Esophagus squamous epithelium (tissue), 5 donors: ENCODE data around the gene C2CD4C. TPM values are rescaled to one million over a fixed set of nuclear protein-coding genes. Genes with fewer than 3 reads are reported as not detected.

Source experiments
- DNase-seq: peaks from one replicate; lab custom pipeline; 2025; lab: John Stamatoyannopoulos, UW
- H3K27ac ChIP-seq, 4 donors: fragments of 200-600 bp; sonication (generic); one replicate each; pipeline ENCODE4 v1.5.1; 2016 to 2019; ENCODE audit warnings: mild to moderate bottlenecking in 1 of 4
- H3K27me3 ChIP-seq, 4 donors: fragments of 200-600 bp; sonication (generic); 1 replicate in 3 of 4; 2 replicates in 1 of 4; pipeline versions ENCODE4 v1.5.1 to v1.6.0; 2017 to 2021; ENCODE audit warnings: antibody characterized with exemption in 1 of 4
- H3K36me3 ChIP-seq, 3 donors: fragments of 200-600 bp; sonication (generic); one replicate each; pipeline ENCODE4 v1.5.1; 2016 to 2019
- H3K4me1 ChIP-seq, 3 donors: fragments of 200-600 bp; sonication (generic); one replicate each; pipeline ENCODE4 v1.5.1; 2017 to 2019
- H3K4me3 ChIP-seq, 4 donors: fragments of 200-600 bp; sonication (generic); 1 replicate in 3 of 4; 2 replicates in 1 of 4; pipeline ENCODE4 v1.5.1; 2016 to 2019; ENCODE audit warnings: mild to moderate bottlenecking in 2 of 4, moderate library complexity in 1 of 4
- H3K9me3 ChIP-seq, 3 donors: fragments of 200-600 bp; sonication (generic); one replicate each; pipeline ENCODE4 v1.5.1; 2016 to 2019
- POLR2A ChIP-seq, 4 donors: fragments of 450-650 bp; IDR thresholded peaks; one replicate each; pipeline ENCODE4 v1.6.1; 2017; ENCODE audit warnings: antibody characterized with exemption in 4 of 4, mild to moderate bottlenecking in 4 of 4, moderate library complexity in 3 of 4
- WGBS, 2 donors: methylation state at CpG; one replicate each; pipeline ENCODE4 v1.1.5; 2018; 5-methylcytosine and 5-hydroxymethylcytosine counted together
- intact Hi-C: fragments of 100-400 bp; cut with DNase I; formaldehyde crosslinking; loops from one replicate; pipeline ENCODE4 v1.15.0; 2022
- total RNA-seq, 4 donors: library from RNA; depleted of rRNA; stranded (reverse); fragments of >200 nt; gene quantifications; one replicate each; pipeline ENCODE4 v1.1.0, GENCODE V29; 2016
- TF ChIP-seq, protein P1 (sequence below), 6 experiments: fragments of 450-650 bp in 4 of 6; fragments of 200-600 bp in 2 of 6; sonication (generic) in 2 of 6; IDR thresholded peaks; one replicate each; pipeline ENCODE4 v1.5.1; 2016 to 2019; ENCODE audit warnings: antibody characterized with exemption in 6 of 6, mild to moderate bottlenecking in 4 of 6, moderate library complexity in 4 of 6
- donor health status: DM: yes; HTN: yes; CAD: no.

C2CD4C gene
- total RNA-seq, 4 donors from 2014 or later = 0.15 to 1.1 (median 0.45) TPM

DNA sequence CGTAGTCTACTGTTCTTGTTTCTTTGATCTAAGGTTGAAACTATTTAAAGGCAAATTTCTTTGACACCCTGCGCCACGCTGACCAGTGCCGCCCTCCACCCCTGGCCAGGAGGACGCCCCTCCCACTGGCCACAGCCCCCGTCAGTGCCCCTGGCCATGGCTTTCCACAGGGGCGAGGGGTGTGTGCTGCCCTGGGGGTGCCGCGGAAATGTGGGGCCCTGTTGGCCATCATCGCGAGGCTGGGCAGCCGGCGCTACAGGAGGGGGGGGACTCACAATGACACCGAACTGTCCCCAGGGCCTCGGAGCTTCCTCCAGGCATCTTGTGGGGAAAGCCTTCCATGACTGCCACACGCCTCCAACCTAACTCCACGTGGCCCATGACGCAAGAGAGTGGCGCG lies 41.0 kb upstream of the C2CD4C start:
- intact Hi-C loops = no loop called here
- WGBS, 2 donors = 82 to 91% methylated on average over 11 to 14 of the region's 20 CpGs
- DNase-seq = no peak
- TF ChIP-seq, protein P1, sequence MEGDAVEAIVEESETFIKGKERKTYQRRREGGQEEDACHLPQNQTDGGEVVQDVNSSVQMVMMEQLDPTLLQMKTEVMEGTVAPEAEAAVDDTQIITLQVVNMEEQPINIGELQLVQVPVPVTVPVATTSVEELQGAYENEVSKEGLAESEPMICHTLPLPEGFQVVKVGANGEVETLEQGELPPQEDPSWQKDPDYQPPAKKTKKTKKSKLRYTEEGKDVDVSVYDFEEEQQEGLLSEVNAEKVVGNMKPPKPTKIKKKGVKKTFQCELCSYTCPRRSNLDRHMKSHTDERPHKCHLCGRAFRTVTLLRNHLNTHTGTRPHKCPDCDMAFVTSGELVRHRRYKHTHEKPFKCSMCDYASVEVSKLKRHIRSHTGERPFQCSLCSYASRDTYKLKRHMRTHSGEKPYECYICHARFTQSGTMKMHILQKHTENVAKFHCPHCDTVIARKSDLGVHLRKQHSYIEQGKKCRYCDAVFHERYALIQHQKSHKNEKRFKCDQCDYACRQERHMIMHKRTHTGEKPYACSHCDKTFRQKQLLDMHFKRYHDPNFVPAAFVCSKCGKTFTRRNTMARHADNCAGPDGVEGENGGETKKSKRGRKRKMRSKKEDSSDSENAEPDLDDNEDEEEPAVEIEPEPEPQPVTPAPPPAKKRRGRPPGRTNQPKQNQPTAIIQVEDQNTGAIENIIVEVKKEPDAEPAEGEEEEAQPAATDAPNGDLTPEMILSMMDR (IDR thresholded peaks at IDR 0.05) = no peak
- no peak for TF ChIP-seq POLR2A (IDR thresholded peaks at IDR 0.05)
- Histone ChIP-seq H3K9me3 (no peaks in the 10 kb centered on the region), H3K4me3 (no peak overlapping the region), H3K4me1 (no peaks in the 10 kb centered on the region), H3K27ac (no peak overlapping the region), H3K36me3 (no peaks in the 10 kb centered on the region), H3K27me3 (no peaks in the 10 kb centered on the region)

DNA sequence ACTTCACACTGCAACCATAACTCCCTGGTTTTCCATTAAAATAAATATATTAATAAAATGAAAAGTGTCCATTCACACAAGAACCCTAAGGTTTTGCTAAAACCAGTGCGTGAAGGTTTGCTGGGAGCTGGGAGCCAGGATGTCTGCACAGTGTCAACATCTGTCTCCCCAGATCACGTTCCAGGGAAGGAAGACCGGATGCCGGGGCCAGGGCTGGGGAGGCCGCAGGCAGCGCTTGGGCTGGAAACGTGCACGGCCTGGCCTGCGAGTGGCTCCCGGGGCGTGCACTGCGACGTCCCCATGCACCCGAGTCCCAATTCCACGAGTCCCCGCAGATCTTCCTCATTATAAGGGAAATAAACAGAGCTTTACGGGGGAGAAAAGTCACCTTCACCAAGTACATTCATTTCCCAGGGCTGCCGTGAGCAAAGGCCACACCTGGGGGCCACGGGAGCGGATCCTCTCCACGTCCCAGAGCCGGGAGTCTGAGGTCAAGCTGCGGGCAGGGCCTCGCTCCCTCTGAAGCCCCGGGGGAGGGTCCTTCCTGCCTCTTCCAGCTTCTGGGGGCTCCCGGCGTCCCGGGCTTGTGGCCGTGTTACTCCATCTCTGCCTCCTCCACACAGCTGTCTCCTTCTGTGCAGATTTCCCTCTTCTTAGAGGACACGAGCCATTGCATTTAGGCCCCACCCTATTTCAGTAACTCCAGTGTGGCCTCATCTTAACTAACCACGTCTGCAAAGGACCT lies 39.0 kb upstream of the C2CD4C start:
- Histone ChIP-seq H3K4me1 (no peaks in the 10 kb centered on the region), H3K27me3 (no peaks in the 10 kb centered on the region), H3K27ac (no peak overlapping the region), H3K4me3 (no peak overlapping the region), H3K9me3 (no peaks in the 10 kb centered on the region), H3K36me3 (no peaks in the 10 kb centered on the region)
- WGBS, 2 donors = 66 to 75% methylated on average over 20 to 24 of the region's 31 CpGs
- intact Hi-C loops = no loop called here
- TF ChIP-seq, protein P1 (IDR thresholded peaks at IDR 0.05) = no peak
- TF ChIP-seq POLR2A (IDR thresholded peaks at IDR 0.05) = no peak
- DNase-seq = no peak

DNA sequence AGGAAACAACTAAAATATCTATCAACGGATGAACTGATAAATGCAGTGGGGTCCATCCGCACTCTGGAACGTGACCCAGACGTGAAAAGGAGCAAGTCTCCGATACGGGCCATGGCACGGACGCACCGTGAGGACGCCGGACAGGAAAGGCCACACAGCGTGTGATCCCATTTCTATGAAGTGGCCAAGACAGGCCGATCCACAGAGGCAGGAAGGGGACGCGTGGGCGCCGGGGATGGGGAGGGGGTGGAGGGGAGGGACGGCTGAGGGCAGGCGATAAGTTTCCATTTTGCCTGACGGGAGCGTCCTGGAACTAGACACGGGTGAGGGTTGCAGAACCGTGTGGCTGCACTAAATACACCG lies 38.1 kb upstream of the C2CD4C start:
- WGBS, 2 donors = 60 to 84% methylated on average over 15 of the region's 24 CpGs
- no peak for TF ChIP-seq POLR2A (IDR thresholded peaks at IDR 0.05)
- TF ChIP-seq, protein P1 (IDR thresholded peaks at IDR 0.05) = no peak
- Histone ChIP-seq H3K27me3 (no peaks in the 10 kb centered on the region), H3K27ac (no peak overlapping the region), H3K4me1 (no peaks in the 10 kb centered on the region), H3K9me3 (no peaks in the 10 kb centered on the region), H3K36me3 (no peaks in the 10 kb centered on the region), H3K4me3 (no peak overlapping the region)
- intact Hi-C loops = no loop called here
- DNase-seq = no peak

DNA sequence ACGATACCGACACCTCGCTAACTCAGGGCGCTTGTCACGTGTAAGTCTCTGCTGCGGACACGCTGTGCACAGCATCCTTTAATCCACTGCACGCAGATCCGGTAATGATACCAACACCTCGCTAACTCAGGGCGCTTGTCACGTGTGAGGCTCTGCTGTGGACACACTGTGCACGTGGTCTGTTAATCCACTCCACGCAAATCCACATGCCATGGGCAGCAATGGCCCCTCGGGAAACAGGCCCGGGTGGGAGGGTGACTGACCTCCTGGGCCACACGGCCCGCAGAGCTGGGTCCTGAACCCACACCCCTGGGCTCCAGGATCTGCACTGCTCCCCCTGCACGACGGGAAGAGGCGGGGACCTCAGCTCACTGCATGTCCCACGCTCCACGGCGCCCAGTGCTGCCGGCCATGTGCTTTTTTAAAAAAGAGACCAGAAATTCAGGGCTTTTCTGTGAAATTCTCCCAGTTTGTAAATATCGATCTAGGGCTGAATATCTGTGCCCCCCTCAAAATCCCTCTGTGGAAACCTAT lies 35.8 kb upstream of the C2CD4C start:
- H3K36me3 ChIP-seq = no peaks in the 10 kb centered on the region
- no peaks in the 10 kb centered on the region for H3K9me3 ChIP-seq
- TF ChIP-seq, protein P1 (IDR thresholded peaks at IDR 0.05) = no peak
- TF ChIP-seq POLR2A (IDR thresholded peaks at IDR 0.05) = no peak
- WGBS, 2 donors = 92 to 94% methylated on average over 12 to 21 of the region's 26 CpGs
- no peak for DNase-seq
- no peak overlapping the region for H3K27ac ChIP-seq
- H3K27me3 ChIP-seq = peaks cover 0 to 13% (median 0%) of the 10 kb centered on the region in 4 donors
- intact Hi-C loops = no loop called here
- H3K4me3 ChIP-seq = no peak overlapping the region
- no peaks in the 10 kb centered on the region for H3K4me1 ChIP-seq

DNA sequence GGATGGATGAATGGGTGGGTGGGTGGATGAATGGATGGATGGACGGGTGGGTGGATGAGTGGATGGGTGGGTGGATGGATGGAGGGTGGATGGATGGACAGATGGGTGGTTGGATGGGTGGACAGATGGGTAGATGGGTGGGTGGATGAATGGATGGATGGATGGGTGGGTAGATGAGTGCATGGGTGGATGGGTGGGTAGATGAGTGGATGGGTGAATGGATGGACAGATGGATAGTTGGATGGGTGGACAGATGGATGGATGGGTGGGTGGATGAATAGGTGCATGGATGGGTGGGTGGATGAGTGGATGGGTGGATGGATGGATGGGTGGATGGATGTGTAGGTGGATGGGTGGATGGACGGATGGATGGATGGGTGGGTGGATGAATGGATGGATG lies 34.1 kb upstream of the C2CD4C start:
- no peak for TF ChIP-seq POLR2A (IDR thresholded peaks at IDR 0.05)
- TF ChIP-seq, protein P1 (IDR thresholded peaks at IDR 0.05) = no peak
- WGBS, 2 donors = 83 to 87% methylated on average over 2 of the region's 2 CpGs
- Histone ChIP-seq H3K27me3 (peaks cover 0 to 30% (median 0%) of the 10 kb centered on the region in 4 donors), H3K27ac (no peak overlapping the region), H3K4me1 (no peaks in the 10 kb centered on the region), H3K4me3 (no peak overlapping the region), H3K9me3 (no peaks in the 10 kb centered on the region), H3K36me3 (no peaks in the 10 kb centered on the region)
- no peak for DNase-seq
- intact Hi-C loops = no loop called here
